ENCODE measurements around the gene PNPLA5. TPM values are rescaled to one million over a fixed set of nuclear protein-coding genes. Genes with fewer than 3 reads are reported as not detected.

Gene PNPLA5
- total RNA-seq, 2 experiments from 2014 or later, result 0.15 TPM; not detected in 1

GRCh38 chr22:43854121-43854785, 37.6 kb downstream of the PNPLA5 start:
- Histone ChIP-seq H3K9me2 (ENCODE audit: insufficient read depth, low read length) (no peaks in the 10 kb centered on the region), H3K4me3 (ENCODE audit: low read depth, low read length, poor library complexity, severe bottlenecking) (no peak overlapping the region), H3K4me2 (ENCODE audit: low read length) (no peak overlapping the region), H3K27ac (ENCODE audit: low read depth, low read length, poor library complexity, severe bottlenecking) (no peak overlapping the region), H3K36me3 (ENCODE audit: insufficient read depth, low read length) (no peaks in the 10 kb centered on the region), H3K4me1 (ENCODE audit: insufficient read depth, low read length, poor library complexity, severe bottlenecking) (no peaks in the 10 kb centered on the region), H3K79me2 (ENCODE audit: insufficient read depth, low read depth, low read length) (no peaks in the 10 kb centered on the region), H2AFZ (ENCODE audit: low read length) (no peak overlapping the region), H3K9me3 (ENCODE audit: low read length) (no peaks in the 10 kb centered on the region), H4K20me1 (ENCODE audit: insufficient read depth, low read length) (no peaks in the 10 kb centered on the region)
- TF ChIP-seq EZH2phosphoT487 (IDR thresholded peaks at IDR 0.05; ENCODE audit: borderline replicate concordance, low read depth, low read length), result no peak
- TF ChIP-seq CTCF (conservative IDR thresholded peaks at IDR 0.05; ENCODE audit: low read length), result no peak
- DNase-seq (ENCODE audit: low spot score), result no peak
- ChIA-PET POLR2A (no interaction called here), CTCF (ENCODE audit: unreplicated experiment) (no interaction called here)
- intact Hi-C loops (cut with micrococcal nuclease; ENCODE audit: unreplicated experiment), result no loop called here
- no TSS peak for BruUV-seq (replicated peaks)

- CTCF ChIA-PET (ENCODE audit: unreplicated experiment), result no interaction called here
- POLR2A ChIA-PET, result no interaction called here
- no peak for TF ChIP-seq EZH2phosphoT487 (IDR thresholded peaks at IDR 0.05; ENCODE audit: borderline replicate concordance, low read depth, low read length)
- TF ChIP-seq CTCF (conservative IDR thresholded peaks at IDR 0.05; ENCODE audit: low read length), result no peak
- no peak for DNase-seq (ENCODE audit: low spot score)
- no peak overlapping the region for H3K27ac ChIP-seq (ENCODE audit: low read depth, low read length, poor library complexity, severe bottlenecking)
- H3K9me2 ChIP-seq (ENCODE audit: insufficient read depth, low read length), result no peaks in the 10 kb centered on the region
- H3K79me2 ChIP-seq (ENCODE audit: insufficient read depth, low read depth, low read length), result no peaks in the 10 kb centered on the region
- BruUV-seq (replicated peaks), result no TSS peak
- H3K36me3 ChIP-seq (ENCODE audit: insufficient read depth, low read length), result no peaks in the 10 kb centered on the region
- H3K9me3 ChIP-seq (ENCODE audit: low read length), result no peaks in the 10 kb centered on the region
- intact Hi-C loops (cut with micrococcal nuclease; ENCODE audit: unreplicated experiment), result no loop called here
- no peak overlapping the region for H3K4me3 ChIP-seq (ENCODE audit: low read depth, low read length, poor library complexity, severe bottlenecking)
- no peaks in the 10 kb centered on the region for H4K20me1 ChIP-seq (ENCODE audit: insufficient read depth, low read length)
- no peak overlapping the region for H2AFZ ChIP-seq (ENCODE audit: low read length)
- H3K4me1 ChIP-seq (ENCODE audit: insufficient read depth, low read length, poor library complexity, severe bottlenecking), result no peaks in the 10 kb centered on the region
- H3K4me2 ChIP-seq (ENCODE audit: low read length), result no peak overlapping the region
Observed at GRCh38 chr22:43853328-43853931, 38.4 kb downstream of the PNPLA5 start.

- ChIA-PET POLR2A (no interaction called here), CTCF (ENCODE audit: unreplicated experiment) (no interaction called here)
- TF ChIP-seq CTCF (conservative IDR thresholded peaks at IDR 0.05; ENCODE audit: low read length) (no peak), EZH2phosphoT487 (IDR thresholded peaks at IDR 0.05; ENCODE audit: borderline replicate concordance, low read depth, low read length) (no peak)
Observed at GRCh38 chr22:43852573-43853327, 39.1 kb downstream of the PNPLA5 start.

More at GRCh38 chr22:43852573-43853327, 39.1 kb downstream of the PNPLA5 start:
- intact Hi-C loops (cut with micrococcal nuclease; ENCODE audit: unreplicated experiment), result no loop called here
- Histone ChIP-seq H3K4me1 (ENCODE audit: insufficient read depth, low read length, poor library complexity, severe bottlenecking) (no peaks in the 10 kb centered on the region), H3K79me2 (ENCODE audit: insufficient read depth, low read depth, low read length) (no peaks in the 10 kb centered on the region), H2AFZ (ENCODE audit: low read length) (no peak overlapping the region), H4K20me1 (ENCODE audit: insufficient read depth, low read length) (no peaks in the 10 kb centered on the region), H3K4me3 (ENCODE audit: low read depth, low read length, poor library complexity, severe bottlenecking) (no peak overlapping the region), H3K27ac (ENCODE audit: low read depth, low read length, poor library complexity, severe bottlenecking) (no peak overlapping the region), H3K36me3 (ENCODE audit: insufficient read depth, low read length) (no peaks in the 10 kb centered on the region), H3K9me2 (ENCODE audit: insufficient read depth, low read length) (no peaks in the 10 kb centered on the region), H3K4me2 (ENCODE audit: low read length) (no peak overlapping the region), H3K9me3 (ENCODE audit: low read length) (no peaks in the 10 kb centered on the region)
- BruUV-seq (replicated peaks), result no TSS peak
- no peak for DNase-seq (ENCODE audit: low spot score)

All from OCI-LY7 (cell line).